Psoas muscle (tissue), 8 donors: Measurements from ENCODE around the gene AGA. TPM values are rescaled to one million over a fixed set of nuclear protein-coding genes. Genes with fewer than 3 reads are reported as not detected.

Experiments used
- ATAC-seq, 4 donors: fragments of 200-7000 bp; cut with Tn5 transposase; one replicate each; pipeline ENCODE4 v1.9.1; 2020; ENCODE audit warnings: moderate library complexity in 3 of 4, mild to moderate bottlenecking in 2 of 4
- DNase-seq, 2 donors: peaks; one replicate each; pipeline ENCODE4 v3.0.0-alpha.2; 2020
- H3K27ac ChIP-seq: fragments of 200-600 bp; one replicate; pipeline ENCODE4 v1.8.0; 2022
- H3K27me3 ChIP-seq, 3 donors: fragments of 200-600 bp in 1 of 3; one replicate each; pipeline versions ENCODE4 v1.6.1 to v1.8.0; 2013 to 2022; ENCODE audit warnings: low read length in 2 of 3, mild to moderate bottlenecking in 2 of 3, moderate library complexity in 1 of 3; ENCODE audit not compliant: insufficient read depth in 3 of 3
- H3K36me3 ChIP-seq, 2 donors: fragments of 200-600 bp in 1 of 2; one replicate each; pipeline versions ENCODE4 v1.6.1 to v1.8.0; 2013 to 2022; ENCODE audit warnings: low read depth in 1 of 2, mild to moderate bottlenecking in 1 of 2, moderate library complexity in 1 of 2; ENCODE audit not compliant: insufficient read depth in 1 of 2
- H3K4me1 ChIP-seq: fragments of 200-600 bp; one replicate; pipeline ENCODE4 v1.8.0; 2022
- H3K4me3 ChIP-seq: fragments of 200-600 bp; one replicate; pipeline ENCODE4 v1.8.0; 2022; ENCODE audit warnings: mild to moderate bottlenecking
- H3K9me3 ChIP-seq: fragments of 200-600 bp; one replicate; pipeline ENCODE4 v1.8.0; 2022
- CTCF ChIP-seq: fragments of 200-600 bp; IDR thresholded peaks from one replicate; pipeline ENCODE4 v1.8.0; 2022; ENCODE audit warnings: antibody characterized with exemption
- WGBS, 3 donors: extraction: QIAGEN DNeasy Blood & Tissue Kit; methylation state at CpG; one replicate each; pipeline versions ENCODE4 v1.1.6 to v1.1.7; 2013; 5-methylcytosine and 5-hydroxymethylcytosine counted together
- intact Hi-C, 2 donors: fragments of 100-400 bp; cut with DNase I; formaldehyde crosslinking; loops; one replicate each; pipeline versions ENCODE4 v1.11.0 to v1.14.2; 2022
- polyA plus RNA-seq, 3 donors: library from polyadenylated mRNA; stranded (reverse); fragments of 200-250 nt; gene quantifications; one replicate each; pipeline ENCODE4 v1.2.3, GENCODE V29; 2013
- total RNA-seq, 4 donors: library from RNA; stranded (reverse); fragmentation: NEBNext Ultra II Directional in 2 of 4; extraction: Animal tissue kit (Norgen Biotek cat#: 25700) in 2 of 4; gene quantifications; one replicate each; pipeline versions ENCODE4 v1.2.1 to v1.2.4, GENCODE V29; 2021 to 2023
- donor health status: healthy with polysubstance abuse.
- donor health status: DM: no; HTN: no; CAD: no; lungs with moderate emphysema.
- donor health status: Bipolar disorder and iron deficiency.
- donor health status: healthy.
- donor health status: DM: yes; HTN: yes; CAD: no.
- donor health status: DM: no; HTN: no; CAD: no.
- donor health status: DM: no; HTN: no; CAD: no.
- donor health status: DM: yes; HTN: yes; CAD: no.

Gene AGA
- total and polyA plus RNA-seq, 7 donors, result 3.5 to 6.7 (median 5.7) TPM

GRCh38 chr4:177446586-177446985, 4.3 kb upstream of the AGA start:
- H3K27me3 ChIP-seq, result no peaks in the 10 kb centered on the region
- peaks cover 5% of the 10 kb centered on the region for H3K4me1 ChIP-seq
- H3K9me3 ChIP-seq, result no peaks in the 10 kb centered on the region
- ATAC-seq (no peak), DNase-seq (no peak)
- no peak overlapping the region for H3K27ac ChIP-seq
- 47 to 64% (median 63%) methylated on average over 2 of the region's 2 CpGs for WGBS, 3 donors
- H3K4me3 ChIP-seq, result no peak overlapping the region
- intact Hi-C loops, result no loop called here
- no peak for TF ChIP-seq CTCF
- H3K36me3 ChIP-seq, result no peaks in the 10 kb centered on the region

GRCh38 chr4:177444911-177445736, 2.9 kb upstream of the AGA start:
- intact Hi-C loops, result no loop called here
- Histone ChIP-seq H3K27me3 (no peaks in the 10 kb centered on the region), H3K4me3 (no peak overlapping the region), H3K9me3 (no peaks in the 10 kb centered on the region), H3K36me3 (no peaks in the 10 kb centered on the region), H3K4me1 (peaks cover 12% of the 10 kb centered on the region), H3K27ac (no peak overlapping the region)
- ATAC-seq (no peak), DNase-seq (no peak)
- 81 to 92% (median 92%) methylated on average over 26 of the region's 26 CpGs for WGBS, 3 donors
- TF ChIP-seq CTCF, result no peak

- H3K36me3 ChIP-seq, result peaks cover 4 to 29% of the 10 kb centered on the region in 2 donors
- 56 to 74% (median 60%) methylated on average over 12 of the region's 12 CpGs for WGBS, 3 donors
- DNase-seq (no peak), ATAC-seq (no peak)
- H3K27me3 ChIP-seq, result no peaks in the 10 kb centered on the region
- peak overlapping the region; percentile 86 for H3K4me3 ChIP-seq
- H3K4me1 ChIP-seq, result peaks cover 12% of the 10 kb centered on the region
- no peak for TF ChIP-seq CTCF
- intact Hi-C loops, result no loop called here
- peak overlapping the region; percentile 94 for H3K27ac ChIP-seq
- no peaks in the 10 kb centered on the region for H3K9me3 ChIP-seq
These were observed 1.0 kb downstream of the AGA start for GRCh38 chr4:177441061-177441802.

- Histone ChIP-seq H3K4me3 (no peak overlapping the region), H3K9me3 (no peaks in the 10 kb centered on the region), H3K27ac (no peak overlapping the region), H3K27me3 (no peaks in the 10 kb centered on the region), H3K4me1 (peaks cover 5% of the 10 kb centered on the region), H3K36me3 (peaks cover 4 to 62% of the 10 kb centered on the region in 2 donors)
- WGBS, 3 donors, result 92 to 94% (median 94%) methylated on average over 7 of the region's 7 CpGs
- intact Hi-C loops, result no loop called here
- DNase-seq (no peak), ATAC-seq (no peak)
- no peak for TF ChIP-seq CTCF
These were observed 5.8 kb downstream of the AGA start for GRCh38 chr4:177436456-177436855.
